GM04503 (cell line): ENCODE data around the gene ZNF749.
"Not testable (repeated sequence)": the region's sequence is repeated elsewhere in the genome, so short reads cannot be mapped to it uniquely, and the experiment has no call there.

Experiments used
- DNase-seq: peaks from one replicate; pipeline ENCODE4 v3.0.0-alpha.2; 2012; ENCODE audit warnings: low read depth

The ZNF749 gene

DNA sequence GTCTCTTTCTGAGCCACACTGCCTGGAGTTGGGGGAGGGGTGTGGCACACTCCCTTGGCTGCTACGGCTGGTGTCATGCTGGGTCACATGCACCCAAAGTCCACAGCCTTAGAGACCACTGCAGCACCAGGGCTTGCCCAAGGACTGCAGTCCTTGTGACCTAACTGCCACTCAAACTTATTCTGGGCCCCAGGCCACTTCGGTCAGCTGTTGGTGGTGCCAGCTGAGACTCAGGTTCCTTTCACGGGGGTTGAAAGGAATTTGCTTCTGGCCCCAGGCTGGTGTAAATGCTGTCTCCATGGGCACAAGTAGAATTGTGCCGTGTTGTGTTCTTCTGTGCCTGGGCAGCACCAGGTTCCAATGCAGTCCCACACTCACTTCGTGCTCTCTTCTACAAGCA lies 31.4 kb downstream of the ZNF749 start:
- no peak for DNase-seq

DNA sequence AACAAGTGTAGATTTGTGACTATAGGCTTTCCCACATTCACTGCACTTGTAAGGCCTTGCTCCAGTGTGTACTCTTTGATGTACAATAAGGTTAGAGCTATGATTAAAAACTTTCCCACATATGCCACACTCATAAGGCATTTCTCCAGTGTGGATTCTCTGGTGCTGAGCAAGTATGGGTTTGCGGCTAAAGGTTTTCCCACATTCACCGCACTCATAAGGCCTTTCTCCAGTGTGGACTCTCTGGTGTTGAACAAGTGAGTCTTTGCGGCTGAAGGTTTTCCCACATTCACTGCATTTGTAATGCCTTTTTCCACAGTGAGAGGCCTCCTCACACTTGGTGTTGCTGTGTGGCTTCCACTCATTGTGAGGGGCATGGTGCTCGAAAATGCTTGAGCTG lies 38.5 kb downstream of the ZNF749 start:
- no peak for DNase-seq

DNA sequence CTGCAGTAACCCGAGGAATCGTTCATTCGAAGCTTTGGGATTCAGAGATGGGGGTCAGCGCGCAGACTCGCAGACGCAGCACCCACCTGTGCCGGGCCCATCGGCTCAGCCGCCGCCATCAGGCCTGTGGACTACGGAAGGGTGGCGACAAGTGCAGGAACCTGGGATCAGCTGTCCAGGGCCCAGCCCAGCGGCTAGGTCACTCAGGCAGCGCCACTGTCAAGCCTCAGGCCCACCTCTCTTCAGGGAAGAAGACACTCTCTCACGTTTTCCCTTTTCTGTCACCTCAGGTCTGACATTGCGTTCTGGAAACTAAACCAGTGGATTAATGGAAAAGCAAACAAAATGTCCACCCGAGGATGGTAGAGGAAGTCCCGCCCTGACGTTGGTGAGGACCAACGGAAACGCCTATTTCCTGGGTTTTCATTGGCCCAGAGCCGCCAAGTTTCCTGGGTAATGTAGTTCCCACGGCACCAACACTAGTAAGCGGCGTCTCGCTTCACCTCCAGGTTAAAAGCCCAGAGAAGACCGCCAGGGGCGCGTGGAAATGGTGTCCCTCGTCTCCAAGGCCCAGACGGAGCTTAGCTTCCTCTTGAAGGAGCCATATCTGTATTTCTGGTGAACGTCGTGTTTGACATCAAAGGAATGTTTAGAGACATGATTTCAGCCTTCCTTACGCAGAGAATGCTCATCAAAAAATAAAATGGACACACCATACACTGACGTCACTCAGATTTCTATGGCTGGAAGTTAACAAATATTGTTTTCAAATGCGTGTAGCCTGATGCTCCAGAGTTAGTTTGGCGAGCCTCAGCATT lies 42.3 kb downstream of the ZNF749 start, which contains the start of gene ZNF772:
ZNF772 (minus strand) TSS at position 376 of the 818 bp plus-strand sequence; CDS start at position 119, 257 bp downstream.
- DNase-seq, result peak; percentile 83

DNA sequence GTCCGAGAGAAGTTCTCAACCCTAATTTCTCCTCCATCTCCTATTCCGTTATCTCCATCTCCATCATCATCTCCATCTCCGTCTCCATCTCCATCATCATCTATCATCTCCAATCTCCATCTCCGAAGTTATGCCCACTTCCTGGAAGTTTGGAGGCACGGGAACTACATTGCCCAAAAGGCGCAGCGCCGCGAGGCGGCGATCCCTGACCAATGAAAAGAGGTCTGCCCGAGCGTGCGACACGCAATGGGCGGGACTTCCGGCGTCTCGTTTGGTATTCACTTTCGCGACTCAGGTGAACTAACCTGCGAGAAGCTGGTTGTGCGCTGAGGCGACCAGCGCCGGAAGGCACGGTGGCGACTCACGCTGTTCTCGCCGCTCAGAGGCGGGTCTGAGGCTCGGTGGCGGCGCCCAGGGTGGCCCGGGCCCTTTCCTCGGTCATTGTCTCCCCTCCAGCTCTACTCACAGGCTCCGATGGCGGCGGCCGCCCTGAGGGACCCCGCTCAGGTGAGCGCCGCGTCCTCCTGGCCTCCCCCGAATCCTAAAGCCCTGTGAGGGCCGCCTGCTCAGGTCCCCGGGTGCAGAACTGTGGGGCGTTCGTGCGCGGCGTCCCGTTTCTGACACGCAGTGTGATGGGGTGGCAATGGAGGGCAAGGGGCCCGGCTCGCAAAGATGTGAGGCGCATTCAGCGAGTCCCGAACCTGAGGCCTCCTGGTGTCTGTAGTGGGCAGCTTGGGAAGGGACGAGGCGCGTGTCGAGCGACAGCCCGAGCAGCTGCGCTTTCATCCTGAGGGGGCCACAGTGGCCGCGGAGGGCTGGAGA lies 52.6 kb downstream of the ZNF749 start, which contains the start of gene ZNF419:
ZNF419 (plus strand) TSS at position 274 of the 822 bp plus-strand sequence; CDS start at position 475, 201 bp downstream.
- peak; percentile 51 for DNase-seq

DNA sequence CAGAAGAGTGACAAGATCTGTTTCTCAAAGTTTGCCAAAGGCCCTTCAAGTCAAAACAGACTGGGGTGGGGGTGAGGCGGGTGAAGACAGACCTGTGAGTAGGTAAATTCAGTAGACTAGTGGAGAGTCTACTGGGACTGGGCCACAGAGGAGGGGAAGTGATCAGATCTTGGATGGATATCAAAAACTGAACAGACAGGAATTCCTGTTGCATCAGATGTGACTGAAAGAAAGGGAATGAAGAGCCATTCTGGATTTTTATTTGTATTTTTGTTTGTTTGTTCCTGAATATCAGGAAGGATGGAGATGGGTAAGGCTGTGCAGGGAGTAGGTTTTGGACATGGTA lies 53.1 kb downstream of the ZNF749 start:
- DNase-seq, result not testable (repeated sequence)
